Thoracic aorta (tissue), 2 donors: ENCODE results near the gene MNT. TPM values are rescaled to one million over a fixed set of nuclear protein-coding genes. Genes with fewer than 3 reads are reported as not detected.

ENCODE experiments used
- ATAC-seq: fragments of 150-250 bp; one replicate; pipeline ENCODE4 v1.8.0; 2017; ENCODE audit warnings: low read depth; ENCODE audit not compliant: insufficient number of reproducible peaks, low FRiP score
- DNase-seq: peaks from one replicate; pipeline ENCODE4 v3.0.0-alpha.2; 2020; ENCODE audit warnings: low spot score
- H3K27ac ChIP-seq, 2 donors: fragments of 200-600 bp; sonication (generic); 1 replicate in 1 of 2; 2 replicates in 1 of 2; pipeline ENCODE4 v1.5.1; 2016; ENCODE audit warnings: mild to moderate bottlenecking in 2 of 2, moderate library complexity in 2 of 2
- H3K27me3 ChIP-seq: fragments of 200-600 bp; sonication (generic); replicated peaks from 2 replicates; pipeline ENCODE4 v1.6.0; 2016; ENCODE audit warnings: mild to moderate bottlenecking; ENCODE audit not compliant: insufficient read depth
- H3K36me3 ChIP-seq: fragments of 200-600 bp; sonication (generic); one replicate; pipeline ENCODE4 v1.5.1; 2016
- H3K4me1 ChIP-seq, 2 donors: fragments of 200-600 bp; sonication (generic); 1 replicate in 1 of 2; 2 replicates in 1 of 2; pipeline versions ENCODE4 v1.5.1 to v1.6.0; 2016; ENCODE audit warnings: low read depth in 2 of 2, mild to moderate bottlenecking in 1 of 2; ENCODE audit not compliant: control insufficient read depth in 1 of 2
- H3K4me3 ChIP-seq: fragments of 200-600 bp; sonication (generic); 2 replicates; pipeline ENCODE4 v1.5.1; 2016; ENCODE audit warnings: mild to moderate bottlenecking
- H3K9me3 ChIP-seq: fragments of 200-600 bp; sonication (generic); 2 replicates; pipeline ENCODE4 v1.5.1; 2016
- CTCF ChIP-seq: fragments of 200-600 bp; sonication (generic); IDR thresholded peaks from one replicate; pipeline ENCODE4 v1.5.1; 2019; ENCODE audit warnings: antibody characterized with exemption
- total RNA-seq, 2 donors: library from RNA; depleted of rRNA; stranded (reverse); fragments of >200 nt; gene quantifications; one replicate each; pipeline versions ENCODE4 v1.1.0 to v1.2.3, GENCODE V29; 2016

MNT gene
- total RNA-seq, 2 donors from 2014 or later = 17.9 to 27.1 TPM

- no peak for ATAC-seq
- H3K4me1 ChIP-seq = no peaks in the 10 kb centered on the region
- no peaks in the 10 kb centered on the region for H3K9me3 ChIP-seq
- DNase-seq = no peak
- H3K4me3 ChIP-seq = no peak overlapping the region
- H3K27ac ChIP-seq = no peak overlapping the region
- H3K36me3 ChIP-seq = no peaks in the 10 kb centered on the region
- no peaks in the 10 kb centered on the region for H3K27me3 ChIP-seq
- no peak for TF ChIP-seq CTCF
Measured at GRCh38 chr17:2347805-2348685, 52.8 kb downstream of the MNT start.

GRCh38 chr17:2346475-2346874 is 54.4 kb downstream of the MNT start:
- no peak overlapping the region for H3K27ac ChIP-seq
- ATAC-seq (no peak), DNase-seq (no peak)
- no peaks in the 10 kb centered on the region for H3K27me3 ChIP-seq
- no peaks in the 10 kb centered on the region for H3K4me1 ChIP-seq
- no peaks in the 10 kb centered on the region for H3K9me3 ChIP-seq
- no peak overlapping the region for H3K4me3 ChIP-seq
- TF ChIP-seq CTCF = no peak
- H3K36me3 ChIP-seq = no peaks in the 10 kb centered on the region

GRCh38 chr17:2344528-2344927 is 56.3 kb downstream of the MNT start:
- H3K27me3 ChIP-seq = no peaks in the 10 kb centered on the region
- DNase-seq = no peak
- H3K36me3 ChIP-seq = no peaks in the 10 kb centered on the region
- ATAC-seq = no peak
- H3K9me3 ChIP-seq = no peaks in the 10 kb centered on the region
- TF ChIP-seq CTCF = no peak
- no peak overlapping the region for H3K27ac ChIP-seq
- H3K4me1 ChIP-seq = no peaks in the 10 kb centered on the region
- H3K4me3 ChIP-seq = no peak overlapping the region

- Histone ChIP-seq H3K4me3 (no peak overlapping the region), H3K27ac (no peak overlapping the region), H3K27me3 (no peaks in the 10 kb centered on the region), H3K36me3 (no peaks in the 10 kb centered on the region), H3K9me3 (no peaks in the 10 kb centered on the region), H3K4me1 (peaks cover 0 to 4% of the 10 kb centered on the region in 2 donors)
- DNase-seq = no peak
- TF ChIP-seq CTCF = no peak
- ATAC-seq = no peak
Measured at GRCh38 chr17:2343421-2343820, 57.4 kb downstream of the MNT start.

- DNase-seq = no peak
- Histone ChIP-seq H3K9me3 (no peaks in the 10 kb centered on the region), H3K36me3 (peaks cover 14% of the 10 kb centered on the region), H3K4me1 (peaks cover 5 to 25% of the 10 kb centered on the region in 2 donors), H3K4me3 (peak overlapping the region; percentile 95), H3K27ac (peak overlapping the region in 1 of 2 donors; percentile 74), H3K27me3 (no peaks in the 10 kb centered on the region)
- ATAC-seq = no peak
- no peak for TF ChIP-seq CTCF
Measured at GRCh38 chr17:2338315-2338657, 62.6 kb downstream of the MNT start.
